Stimulated activated CD8-positive, alpha-beta memory T cell treated with anti-CD3 and anti-CD28 coated beads, Interleukin-12 subunit alpha, Interleukin-12 subunit beta, amount 100 ng/mL, for 1 hour (primary cell): ENCODE measurements around the gene DDO.
"Not testable (repeated sequence)": the region's sequence is repeated elsewhere in the genome, so short reads cannot be mapped to it uniquely, and the experiment has no call there.

ENCODE experiments used
- DNase-seq: peaks from one replicate; pipeline ENCODE4 v3.0.0-alpha.2; 2020; ENCODE audit warnings: low read depth

DDO gene

DNA sequence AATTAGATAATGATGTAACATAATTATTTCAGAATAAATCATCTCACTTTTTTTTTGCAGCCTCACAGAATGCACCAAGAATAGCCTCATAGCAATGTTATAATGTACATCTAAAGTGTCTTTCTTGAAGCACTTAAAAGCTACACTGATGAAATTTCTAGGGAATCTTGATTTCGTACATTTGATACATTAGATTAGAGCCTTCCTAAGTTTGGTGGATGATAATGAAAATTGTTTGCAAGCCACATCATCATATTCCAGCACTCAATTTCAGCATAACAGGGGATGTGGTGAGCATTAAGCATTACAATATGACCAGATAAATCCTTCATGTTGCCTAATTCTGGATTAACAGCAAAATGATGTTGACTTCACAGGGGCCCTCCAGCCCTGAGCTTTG, 47.5 kb downstream of the DDO start:
- no peak for DNase-seq

DNA sequence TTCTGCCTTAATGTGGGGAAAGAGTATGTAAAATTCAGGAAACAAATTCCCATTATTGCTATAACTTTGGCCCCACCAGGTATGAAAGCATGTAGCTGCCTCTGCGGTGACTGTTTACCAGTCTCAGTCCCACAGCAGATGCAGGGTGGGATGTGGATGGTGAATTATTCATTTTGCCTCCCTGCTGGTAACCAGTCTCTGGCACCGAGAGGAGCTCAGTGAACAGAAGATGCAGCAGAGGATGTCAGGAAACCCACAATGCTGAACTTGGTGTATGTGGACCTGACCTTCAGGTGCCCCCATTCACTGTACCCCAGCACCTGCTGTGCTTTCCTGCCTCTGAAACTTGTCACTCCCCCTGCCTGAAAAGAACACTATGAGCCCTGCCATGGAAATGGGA, 48.4 kb downstream of the DDO start:
- no peak for DNase-seq

DNA sequence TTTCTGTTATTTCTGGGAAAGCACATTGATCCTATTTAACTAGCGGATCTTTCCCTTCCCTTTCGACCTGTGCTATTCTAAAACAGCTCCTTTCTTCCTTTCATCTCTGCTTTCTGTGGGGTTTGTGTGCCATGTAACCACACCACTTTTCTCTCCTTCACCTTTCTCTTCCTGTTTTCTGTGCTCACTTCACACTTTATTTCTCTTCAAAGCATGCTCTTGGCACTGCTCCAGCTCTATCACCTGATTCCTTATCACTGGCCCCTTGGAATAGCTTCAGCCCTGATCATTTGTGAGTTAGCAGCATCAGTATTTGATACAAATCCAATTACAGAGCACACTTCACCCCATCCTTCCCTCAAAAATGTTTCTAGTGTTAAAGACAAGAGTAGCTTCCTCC, 49.1 kb downstream of the DDO start:
- DNase-seq, result no peak

DNA sequence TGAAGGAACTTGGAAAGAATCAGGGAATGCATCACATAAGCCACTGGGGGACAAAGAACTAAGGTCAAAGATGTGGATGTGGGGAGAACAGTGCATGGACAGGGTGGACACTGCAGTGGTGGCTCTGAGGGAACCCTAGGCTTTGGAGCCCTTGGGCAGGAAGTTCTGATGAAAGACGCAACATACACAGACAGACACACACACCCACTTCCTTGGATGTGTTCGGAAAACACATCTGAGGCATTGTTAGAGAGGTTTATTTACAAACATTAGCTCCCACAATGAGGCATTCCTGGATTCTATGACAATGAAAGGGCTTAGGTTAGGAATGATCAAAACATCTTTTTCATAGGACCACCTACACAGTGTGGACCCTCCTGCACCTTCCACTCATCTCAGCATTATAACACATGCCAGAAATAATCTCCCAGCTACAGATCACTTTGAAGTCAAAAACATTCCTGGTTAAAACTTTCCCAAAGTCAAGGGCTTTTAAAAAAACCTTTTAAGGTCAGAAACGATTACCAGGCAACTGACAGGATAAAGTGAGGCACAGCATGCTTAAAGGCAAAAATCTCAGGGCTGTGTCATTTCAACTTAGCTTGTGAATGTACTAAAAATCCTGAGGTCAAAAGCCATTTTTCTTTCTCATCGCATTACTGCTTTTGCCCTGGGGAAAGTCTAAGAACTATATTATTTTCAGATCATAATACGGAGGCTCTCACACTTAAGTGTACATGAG, 50.8 kb downstream of the DDO start:
- DNase-seq, result no peak

DNA sequence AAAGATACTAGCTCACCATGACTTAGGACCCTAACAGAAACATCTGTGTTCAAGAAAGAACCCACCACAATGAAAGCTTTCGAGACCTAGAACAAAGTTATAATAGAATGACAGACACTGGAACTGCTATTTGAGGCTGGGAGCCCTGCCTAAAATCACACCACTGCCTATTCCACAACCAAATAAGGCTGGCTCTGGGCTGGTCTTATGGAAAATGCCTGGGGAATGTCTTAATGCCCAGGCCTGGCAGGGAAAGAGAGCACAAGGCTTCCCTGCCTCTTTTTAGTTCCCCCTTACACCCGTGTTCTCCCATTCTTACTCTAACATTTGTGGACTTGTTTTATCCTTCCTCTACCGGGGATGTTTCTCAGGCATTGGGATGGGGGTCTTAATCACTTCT, 51.6 kb downstream of the DDO start:
- DNase-seq, result no peak

DNA sequence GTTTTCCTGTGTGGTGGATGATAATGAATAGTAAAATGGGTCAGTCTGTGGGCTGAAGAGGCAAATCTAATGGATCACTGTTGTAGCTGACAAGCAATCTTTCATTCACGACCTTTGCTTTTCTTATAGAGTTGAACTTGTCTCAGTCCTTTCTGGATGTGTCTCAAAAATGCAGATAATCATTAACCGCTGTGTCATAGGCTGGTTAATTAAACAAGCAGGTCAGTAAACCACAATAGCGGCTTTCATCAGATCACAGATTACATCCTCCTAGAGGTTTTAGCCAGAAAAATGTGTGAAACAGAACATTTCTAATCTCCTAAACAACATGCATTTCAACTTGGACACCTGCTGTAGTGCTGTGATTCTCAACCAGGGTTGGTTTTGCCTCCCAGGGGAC, 54.7 kb downstream of the DDO start:
- no peak for DNase-seq

DNA sequence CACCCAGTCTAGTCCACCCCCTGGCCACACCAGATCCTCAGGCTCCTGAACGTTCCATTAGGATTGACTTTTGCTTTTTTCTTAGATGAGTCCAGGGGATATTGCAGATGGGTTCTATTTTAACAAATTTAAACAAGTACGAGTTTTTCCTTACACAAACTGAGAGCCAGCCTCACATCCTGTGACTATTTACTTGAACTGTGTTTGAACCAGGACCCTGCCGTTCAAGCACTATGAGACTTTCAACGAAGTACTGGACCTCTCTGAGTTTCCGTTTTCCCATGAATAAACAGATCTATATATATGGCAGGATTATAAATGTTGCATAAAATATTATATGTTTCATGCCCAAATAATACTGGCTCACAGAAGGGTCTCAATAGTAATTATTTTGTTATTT, 55.8 kb downstream of the DDO start:
- DNase-seq, result no peak

DNA sequence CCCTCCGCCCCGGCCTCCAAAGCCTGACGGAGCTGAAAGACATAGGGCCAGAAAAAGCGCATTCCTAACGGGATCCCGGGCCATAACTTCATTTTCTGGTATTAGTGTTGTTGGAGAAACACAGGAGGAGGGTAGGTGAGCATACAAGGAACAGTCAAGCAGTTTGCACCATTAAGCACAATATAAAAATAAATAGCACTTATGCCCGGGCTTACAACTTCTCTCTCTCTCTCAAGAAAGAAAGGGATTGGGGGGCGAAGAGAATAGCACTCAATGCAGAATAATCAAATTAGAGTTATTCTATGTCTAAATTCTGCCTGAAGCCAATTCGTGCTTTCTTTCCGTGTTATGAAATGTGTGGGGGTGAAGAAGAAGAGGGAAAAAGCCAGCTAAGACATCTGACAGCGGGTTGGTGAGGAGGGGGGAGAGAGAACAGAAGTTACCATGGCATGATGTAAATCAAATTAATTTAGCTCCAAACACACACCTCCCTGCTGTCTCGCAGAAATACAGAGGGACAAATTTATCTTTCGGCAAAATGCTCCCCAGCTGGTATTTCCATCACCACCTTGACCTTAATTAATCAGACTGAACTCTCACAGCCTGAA, 56.7 kb downstream of the DDO start:
- no peak for DNase-seq

DNA sequence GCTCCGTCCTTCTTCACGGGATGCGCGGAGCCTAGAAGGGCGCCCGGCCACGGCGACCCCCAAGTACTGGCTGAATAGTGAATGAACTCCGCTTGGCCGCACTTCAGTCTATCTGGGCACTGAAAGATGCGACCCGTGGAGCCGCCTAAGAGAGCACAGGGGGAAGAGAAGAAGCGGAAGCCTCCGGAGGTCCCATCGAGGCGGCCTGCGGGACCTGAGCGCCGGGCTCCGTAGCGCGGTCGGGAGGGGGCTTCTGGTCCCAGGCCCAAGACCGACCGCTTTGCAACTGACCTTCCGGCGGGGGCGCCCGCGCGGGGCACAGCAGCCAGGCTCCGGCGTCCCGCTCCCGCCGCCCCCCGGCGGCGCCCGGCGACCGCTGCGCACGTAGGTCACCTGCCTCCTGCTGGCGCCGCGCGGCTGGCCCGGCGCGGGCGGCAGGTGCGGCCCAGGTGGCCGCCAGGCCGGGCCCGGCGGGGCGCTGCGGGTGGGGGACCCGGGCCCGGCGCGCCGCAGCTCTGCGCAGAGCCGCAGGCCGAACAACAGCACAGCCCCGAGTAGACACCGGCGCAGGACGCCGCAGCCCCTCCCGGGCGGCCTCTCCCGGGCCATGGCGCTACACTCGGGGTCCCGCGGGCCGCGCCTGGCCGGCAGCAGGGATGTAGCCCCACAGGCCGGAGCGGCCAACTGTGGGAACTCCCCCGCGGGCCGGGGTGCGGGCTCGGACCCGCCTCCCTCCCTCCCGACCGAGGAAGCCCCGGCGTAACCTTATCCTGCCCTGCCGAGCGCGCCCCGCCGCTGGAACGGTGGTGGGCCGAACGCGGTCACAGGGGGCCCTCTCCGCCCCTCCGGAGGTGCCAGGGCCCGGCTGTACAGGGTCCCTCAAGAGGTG, 57.5 kb downstream of the DDO start, which contains the start of gene METTL24:
TSS of gene METTL24 (minus strand) at position 686 of the 889 bp plus-strand sequence. CDS start at position 609, 77 bp downstream.
- no peak for DNase-seq

DNA sequence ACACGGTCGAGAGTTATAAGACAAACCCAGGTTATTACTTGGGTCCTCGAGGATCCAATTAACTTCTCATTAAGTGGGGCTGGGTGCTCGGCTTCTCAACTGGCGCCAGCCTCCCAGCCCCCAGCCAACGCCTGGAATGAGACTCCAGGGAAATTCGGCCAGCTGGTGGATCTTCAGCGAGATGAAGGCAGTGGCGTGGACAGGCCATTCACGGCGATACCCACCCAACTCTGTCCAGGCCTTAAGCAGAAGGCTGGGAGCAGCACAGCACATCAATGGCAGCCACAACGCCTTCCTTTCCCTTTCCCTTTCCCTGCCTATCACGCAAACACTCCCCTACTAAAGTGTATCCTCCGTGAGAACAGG, 58.1 kb downstream of the DDO start:
- no peak for DNase-seq

DNA sequence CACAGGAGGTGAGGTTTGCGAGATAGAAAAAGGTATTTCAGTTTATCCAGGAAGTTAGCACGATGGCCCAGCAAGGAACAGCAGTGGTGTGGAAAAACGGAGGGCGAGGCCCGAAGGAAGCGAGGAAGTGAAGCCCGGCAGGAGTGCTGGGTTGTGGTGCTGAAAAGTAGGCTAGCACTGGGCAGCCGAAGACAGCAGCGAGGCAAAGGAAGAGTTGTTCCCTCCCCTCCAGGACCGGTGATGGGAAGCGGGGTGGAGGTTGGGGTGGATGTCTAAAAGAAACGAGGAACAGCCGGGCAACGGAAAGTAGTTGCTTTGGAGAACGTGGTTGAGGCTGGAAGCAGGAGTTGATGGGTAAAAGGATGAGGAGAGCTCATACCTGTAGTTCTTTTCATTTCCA, 58.6 kb downstream of the DDO start:
- no peak for DNase-seq

DNA sequence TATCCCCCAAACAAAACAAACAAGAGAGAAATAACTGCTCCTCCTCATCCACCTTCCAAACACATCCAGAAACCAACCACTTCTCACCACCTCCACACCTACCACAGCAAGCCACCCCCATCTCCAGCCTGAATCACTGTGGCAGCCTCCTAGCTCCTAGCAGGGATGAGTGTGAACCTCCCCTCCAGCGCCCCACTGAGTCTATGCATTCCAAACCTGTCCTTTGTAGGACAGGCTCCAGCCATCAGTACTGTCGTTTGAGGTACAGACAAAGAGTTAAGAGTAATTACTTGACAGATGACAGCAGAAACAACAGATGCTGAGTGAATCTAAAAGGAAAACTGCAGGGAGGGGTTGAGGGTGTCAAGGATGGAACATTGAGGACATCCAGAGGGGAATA, 59.6 kb downstream of the DDO start:
- DNase-seq, result no peak

DNA sequence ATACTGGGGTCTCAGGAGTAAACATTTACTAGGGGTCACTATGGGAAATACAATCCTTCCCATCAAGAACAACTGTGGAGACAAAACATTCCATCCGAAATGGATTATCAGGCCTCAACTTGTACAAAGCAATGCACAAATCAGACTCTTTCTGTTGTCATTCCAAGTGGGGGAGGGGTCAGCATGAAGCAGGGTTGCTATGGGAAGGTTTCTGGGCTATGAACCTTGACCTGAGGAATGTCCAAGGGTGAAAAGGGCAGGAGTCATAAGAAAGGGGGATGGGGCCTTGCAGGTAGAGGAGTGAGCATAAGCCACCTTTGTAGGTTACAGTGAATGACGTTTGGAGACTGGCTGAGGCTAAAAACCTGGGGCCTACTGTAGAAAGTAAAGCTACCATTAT, 60.4 kb downstream of the DDO start:
- DNase-seq, result no peak

DNA sequence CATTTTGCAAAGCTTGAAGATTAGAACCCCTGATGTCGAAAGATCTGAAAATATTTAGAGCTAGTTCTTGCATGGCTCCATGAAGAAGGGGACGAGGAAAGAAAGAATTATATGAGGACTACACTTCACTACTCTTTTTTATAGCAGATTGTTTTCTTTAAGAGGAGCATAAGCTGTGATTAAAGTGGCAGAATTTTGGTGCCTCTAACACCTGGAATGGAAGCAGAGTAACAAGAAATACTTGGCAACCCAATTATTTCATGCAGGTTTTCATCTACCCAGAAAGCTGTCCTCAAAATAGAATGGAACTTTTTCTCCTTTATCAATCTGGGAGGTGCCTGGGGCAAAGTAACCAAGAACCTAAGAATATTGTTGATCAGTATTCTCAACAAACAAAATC, 61.2 kb downstream of the DDO start:
- no peak for DNase-seq

DNA sequence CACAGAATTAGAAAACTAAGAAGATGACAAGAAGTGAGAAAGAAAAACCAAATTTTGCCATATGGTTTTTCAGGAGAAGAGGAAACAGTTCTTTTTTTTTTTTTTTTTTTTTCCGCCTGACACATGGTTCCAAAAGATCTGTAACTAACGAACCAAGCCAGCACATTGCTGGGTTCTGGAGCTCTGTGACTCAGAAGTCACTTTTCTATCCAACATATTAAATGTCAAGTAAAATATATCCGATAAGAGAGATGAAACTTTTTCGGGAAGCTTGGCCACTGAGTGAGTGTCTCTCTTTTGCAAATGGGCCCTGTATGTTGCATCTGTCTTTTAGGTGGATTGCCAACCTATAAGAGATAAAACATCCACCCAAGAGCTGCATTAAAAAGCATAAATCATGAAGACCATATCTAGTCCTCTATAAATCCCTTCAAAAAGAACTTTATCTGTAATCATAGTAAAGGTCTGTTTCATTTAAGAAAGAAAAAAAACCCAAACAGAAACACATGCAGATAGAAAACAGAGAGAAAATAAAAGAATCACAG, 61.8 kb downstream of the DDO start:
- no peak for DNase-seq

DNA sequence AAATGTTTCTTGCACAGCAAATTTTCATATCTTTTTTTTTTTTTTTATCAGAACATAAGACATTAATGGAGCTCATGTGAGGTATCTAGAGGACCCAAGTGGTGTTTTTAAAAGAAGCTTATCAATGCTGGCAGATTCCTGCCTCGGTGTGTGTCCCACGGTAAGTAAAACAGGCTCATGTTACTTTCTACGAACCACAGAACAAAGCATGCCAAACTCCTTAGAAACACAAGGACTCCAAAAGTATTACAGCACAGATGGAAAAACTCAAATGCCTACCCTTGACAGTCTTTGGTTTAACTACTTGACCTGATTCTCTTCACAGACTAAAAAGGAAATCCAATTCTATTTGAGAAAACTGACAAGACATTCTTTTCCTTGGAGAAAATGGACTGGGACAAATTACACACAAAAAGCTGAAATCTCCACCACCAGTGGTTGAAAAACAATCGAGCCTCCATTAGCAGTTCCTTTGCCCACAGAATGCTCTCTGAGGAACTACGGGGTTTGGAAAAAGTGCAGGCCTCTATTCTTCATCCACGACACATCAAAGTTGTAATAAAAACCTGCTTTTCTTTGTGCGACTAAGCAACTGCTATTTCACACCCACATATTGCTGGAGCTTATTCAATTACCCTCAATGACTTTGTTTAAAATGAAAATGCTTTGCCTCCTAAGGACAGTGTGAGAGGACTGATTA, 62.7 kb downstream of the DDO start:
- no peak for DNase-seq

DNA sequence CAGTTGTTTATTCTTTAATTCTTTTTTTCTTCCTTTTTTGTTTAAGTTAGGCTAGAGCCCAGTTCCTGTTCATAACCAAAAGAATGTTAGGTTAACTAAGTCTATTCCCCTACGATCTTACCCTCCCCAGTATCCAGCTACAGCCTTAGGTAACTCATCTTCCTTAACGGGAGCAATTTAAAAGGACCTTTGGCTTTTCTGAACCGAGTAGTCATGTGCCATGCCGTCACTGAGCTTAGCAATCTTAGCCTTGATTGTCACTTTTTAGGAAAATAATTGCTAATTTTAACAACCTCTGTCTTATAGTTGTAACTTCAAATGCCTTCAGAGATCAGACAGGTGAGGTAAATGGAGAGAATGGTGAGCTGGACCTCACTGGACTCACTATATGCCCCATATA, 63.4 kb downstream of the DDO start:
- no peak for DNase-seq

DNA sequence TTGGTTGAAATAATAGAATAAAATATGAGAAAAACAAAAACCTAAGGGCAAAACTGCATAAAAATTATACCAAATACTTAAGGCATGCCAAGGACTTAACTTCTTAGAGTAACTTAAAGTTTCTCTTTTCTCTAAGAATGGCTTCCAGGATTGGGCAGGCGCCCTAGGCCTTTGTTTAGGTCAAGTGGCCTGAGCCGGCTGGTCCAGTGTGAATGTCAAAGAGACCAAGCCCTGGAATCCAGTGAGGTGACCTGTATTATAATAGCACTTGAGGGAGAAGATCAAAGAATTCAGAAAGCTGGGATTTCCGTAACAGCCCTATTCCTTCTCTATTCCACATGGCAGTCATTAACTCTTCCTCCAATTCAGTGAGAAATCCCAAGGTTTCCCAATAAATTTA, 63.8 kb downstream of the DDO start:
- no peak for DNase-seq

DNA sequence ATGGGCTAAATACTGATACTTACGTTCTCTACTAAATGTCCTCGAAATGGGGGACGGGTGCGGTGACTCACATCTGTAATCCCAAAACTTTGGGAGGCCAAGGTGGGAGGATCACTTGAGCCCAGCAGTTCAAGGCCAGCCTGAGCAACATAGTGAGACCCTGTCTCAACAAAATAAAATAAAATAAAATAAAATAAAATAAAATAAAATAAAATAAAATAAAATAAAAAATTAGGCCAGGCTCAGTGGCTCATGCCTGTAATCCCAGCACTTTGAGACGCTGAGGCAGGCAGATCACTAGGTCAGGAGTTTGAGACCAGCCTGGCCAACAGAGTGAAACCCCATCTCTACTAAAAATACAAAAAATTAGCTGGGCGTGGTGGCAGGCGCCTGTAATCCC, 64.8 kb downstream of the DDO start:
- not testable (repeated sequence) for DNase-seq

DNA sequence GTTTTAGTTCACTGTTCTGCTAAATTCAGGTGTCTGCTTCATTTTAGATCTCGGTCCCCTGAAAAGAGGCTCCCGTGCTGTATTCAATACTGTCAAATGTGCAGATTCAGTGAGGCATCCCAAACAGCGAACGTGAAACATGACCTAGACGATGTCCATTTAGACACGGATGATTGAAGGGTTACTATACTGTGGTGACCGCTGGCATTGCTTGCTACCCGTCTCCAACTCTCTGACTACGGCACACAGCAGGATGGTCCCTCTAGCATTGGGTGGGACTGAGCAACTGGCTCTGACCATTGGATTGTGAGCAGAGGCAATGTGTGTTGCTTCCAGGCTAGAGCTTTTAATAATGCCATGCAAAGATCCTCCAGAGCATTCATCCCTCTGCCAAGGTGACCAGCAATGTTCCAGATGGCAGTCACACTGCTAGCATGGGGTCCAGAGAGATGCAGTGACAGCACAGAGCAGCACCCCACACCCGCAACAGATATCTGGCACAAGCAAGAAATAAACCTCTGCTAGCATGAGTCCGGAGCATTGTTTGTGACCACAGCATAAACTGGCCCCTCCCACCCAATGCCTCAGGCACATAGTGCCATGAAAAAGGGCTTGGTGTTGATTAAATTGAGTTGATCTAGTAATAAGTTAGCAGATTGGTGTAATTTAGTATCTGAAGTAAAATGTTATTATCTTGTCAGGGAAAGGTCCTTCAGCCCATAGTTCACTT, 66.2 kb downstream of the DDO start:
- DNase-seq, result no peak

DNA sequence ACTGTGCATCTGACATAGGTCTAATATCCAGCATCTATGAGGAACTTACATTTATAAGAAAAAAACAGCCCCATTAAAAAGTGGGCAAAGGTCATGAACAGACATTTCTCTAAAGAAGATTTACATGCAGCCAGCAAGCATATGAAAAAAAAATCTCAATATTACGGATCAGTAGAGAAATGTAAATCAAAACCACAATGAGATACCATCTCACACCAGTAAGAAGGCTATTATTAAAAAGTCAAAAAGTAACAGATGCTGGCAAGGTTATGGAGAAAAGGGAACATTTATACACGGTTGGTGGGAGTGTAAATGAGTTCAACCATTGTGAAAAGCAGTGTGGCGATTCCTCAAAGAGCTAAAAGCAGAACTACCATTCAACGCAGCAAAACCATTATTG, 70.3 kb downstream of the DDO start:
- no peak for DNase-seq

DNA sequence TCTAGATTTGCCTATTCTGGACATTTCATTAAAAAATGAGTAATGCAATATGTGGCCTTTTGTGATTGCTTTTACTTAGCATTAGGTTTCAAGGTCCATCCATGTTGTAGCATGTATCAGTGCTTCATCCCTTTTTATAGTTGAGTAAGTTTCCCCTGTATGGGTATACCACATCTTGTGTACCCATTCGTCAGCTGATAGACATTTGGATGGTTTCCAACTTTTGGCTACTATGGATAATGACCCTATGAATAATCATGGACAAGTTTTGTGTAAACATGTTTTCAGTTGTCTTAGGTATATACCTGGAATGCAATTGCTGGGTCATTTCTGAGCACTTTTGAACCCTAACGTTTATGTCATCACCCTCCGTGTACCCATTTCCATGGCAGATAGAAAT, 72.6 kb downstream of the DDO start:
- DNase-seq, result no peak
